Stimulated activated CD8-positive, alpha-beta memory T cell treated with anti-CD3 and anti-CD28 coated beads, Interleukin-12 subunit alpha, Interleukin-12 subunit beta, amount 100 ng/mL, for 24 hours (primary cell): ENCODE results near the gene CRYBB1.

Source experiments
- DNase-seq: peaks from one replicate; pipeline ENCODE4 v3.0.0-alpha.2; 2020; ENCODE audit errors: extremely low read depth

The CRYBB1 gene

GRCh38 chr22:26577081-26577480, 40.7 kb downstream of the CRYBB1 start:
- DNase-seq = no peak

GRCh38 chr22:26576026-26576680, 41.7 kb downstream of the CRYBB1 start:
- DNase-seq = no peak

GRCh38 chr22:26574001-26574723, 43.7 kb downstream of the CRYBB1 start:
- DNase-seq = no peak

GRCh38 chr22:26573026-26573662, 44.7 kb downstream of the CRYBB1 start:
- DNase-seq = no peak

GRCh38 chr22:26570864-26571525, 46.8 kb downstream of the CRYBB1 start:
- no peak for DNase-seq

- DNase-seq = no peak
These were observed 47.7 kb downstream of the CRYBB1 start for GRCh38 chr22:26570115-26570514.

- no peak for DNase-seq
These were observed 49.6 kb downstream of the CRYBB1 start for GRCh38 chr22:26568207-26568706.

- DNase-seq = no peak
These were observed 50.2 kb downstream of the CRYBB1 start for GRCh38 chr22:26567610-26568009.

- DNase-seq = no peak
These were observed 50.8 kb downstream of the CRYBB1 start for GRCh38 chr22:26566994-26567393.

- DNase-seq = no peak
These were observed 51.9 kb downstream of the CRYBB1 start for GRCh38 chr22:26565889-26566288.

GRCh38 chr22:26565181-26565580, 52.6 kb downstream of the CRYBB1 start:
- no peak for DNase-seq

GRCh38 chr22:26564672-26565071, 53.2 kb downstream of the CRYBB1 start:
- DNase-seq = no peak

GRCh38 chr22:26564181-26564580, 53.6 kb downstream of the CRYBB1 start:
- no peak for DNase-seq

GRCh38 chr22:26563022-26563421, 54.8 kb downstream of the CRYBB1 start:
- no peak for DNase-seq

- DNase-seq = no peak
These were observed 55.9 kb downstream of the CRYBB1 start for GRCh38 chr22:26561756-26562417.

GRCh38 chr22:26559961-26560575, 57.8 kb downstream of the CRYBB1 start:
- no peak for DNase-seq

- no peak for DNase-seq
These were observed 59.5 kb downstream of the CRYBB1 start for GRCh38 chr22:26558248-26558895.

- no peak for DNase-seq
These were observed 60.9 kb downstream of the CRYBB1 start for GRCh38 chr22:26556904-26557303.

GRCh38 chr22:26555478-26555877, 62.3 kb downstream of the CRYBB1 start:
- no peak for DNase-seq

GRCh38 chr22:26554956-26555355, 62.9 kb downstream of the CRYBB1 start:
- DNase-seq = no peak
